HG03103 (cell line): ENCODE results near the gene RBM43.
"Not testable (repeated sequence)": the region's sequence is repeated elsewhere in the genome, so short reads cannot be mapped to it uniquely, and the experiment has no call there.

ENCODE experiments used
- ATAC-seq: cut with Tn5 transposase; IDR thresholded peaks from one replicate; pipeline ENCODE4 v1.9.1; 2021; ENCODE audit warnings: low read depth; ENCODE audit not compliant: unreplicated experiment

The RBM43 gene

DNA sequence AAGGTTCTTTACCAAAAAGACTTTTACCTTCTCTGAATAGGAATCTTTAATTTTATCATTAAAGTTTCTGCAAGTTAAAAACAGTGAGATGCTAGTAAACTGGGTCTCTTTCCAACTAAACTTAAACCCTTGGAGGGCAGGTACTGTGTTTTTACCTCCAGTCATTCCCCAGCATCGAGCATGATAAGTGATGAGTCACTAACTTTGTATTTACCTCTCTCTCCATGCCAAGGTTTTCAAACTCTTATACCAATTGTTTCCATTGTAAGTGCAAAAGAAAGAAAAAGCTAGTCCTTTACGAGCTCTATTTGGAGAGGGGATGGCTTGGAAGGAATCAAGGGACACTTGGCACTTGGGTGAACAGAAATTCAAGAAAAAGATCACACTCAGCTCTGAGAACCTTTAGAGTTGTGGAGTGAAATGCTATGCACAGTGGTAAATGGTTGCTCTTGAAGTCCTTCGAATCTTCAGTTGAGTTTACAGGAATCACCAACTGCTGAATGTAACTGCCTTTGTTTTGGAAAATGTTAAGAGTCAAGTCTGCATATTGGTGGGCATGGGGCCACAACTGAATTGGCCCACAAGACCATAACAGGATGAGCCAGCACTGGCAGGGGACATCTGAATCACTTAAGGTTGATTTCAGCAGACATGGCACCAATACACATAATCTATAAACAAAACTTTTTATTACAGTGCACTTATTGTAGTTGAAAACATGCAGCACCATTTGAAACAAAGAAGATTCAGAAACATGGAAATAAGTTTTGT, 8.3 kb upstream of the RBM43 start:
- ATAC-seq, result no peak

GRCh38 chr2:151268085-151268484, 6.4 kb upstream of the RBM43 start:
- no peak for ATAC-seq

DNA sequence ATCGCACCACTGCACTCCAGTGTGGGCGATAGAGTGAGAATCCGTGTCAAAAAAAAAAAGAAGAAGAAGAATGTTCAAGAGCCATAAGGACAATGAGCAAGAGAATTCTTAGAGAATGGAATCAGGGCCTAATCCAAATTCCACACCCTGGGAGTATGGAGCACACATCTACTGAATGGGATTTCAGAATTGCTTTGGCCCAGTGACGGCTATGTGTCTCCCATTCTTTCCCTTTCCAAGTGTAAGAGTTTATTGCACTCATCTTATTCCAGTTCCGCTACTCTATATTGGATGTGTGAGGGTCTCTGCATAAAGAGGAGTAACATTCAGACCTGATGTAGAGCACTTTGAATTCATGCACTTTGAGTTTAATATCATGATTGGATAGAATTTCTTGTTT, 5.9 kb upstream of the RBM43 start:
- no peak for ATAC-seq

DNA sequence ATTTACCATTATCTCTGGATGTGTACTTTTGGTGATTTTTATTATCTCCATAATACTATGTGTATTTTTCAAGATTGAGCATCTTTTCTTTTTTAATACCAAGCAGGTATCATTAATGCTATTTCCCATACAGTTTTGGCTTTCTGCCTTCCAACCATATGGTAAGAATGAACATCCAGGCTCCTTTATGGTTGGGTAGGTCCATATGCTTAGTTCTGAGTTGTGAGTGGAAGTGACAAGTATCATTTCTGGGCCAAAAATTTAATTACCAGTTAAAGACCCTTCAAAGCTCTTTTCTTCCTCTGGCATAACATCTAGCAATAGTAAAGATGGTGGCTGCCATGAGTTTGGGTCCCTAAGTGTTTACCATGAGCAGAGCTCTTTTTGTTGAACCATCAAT, 4.3 kb upstream of the RBM43 start:
- ATAC-seq, result no peak

DNA sequence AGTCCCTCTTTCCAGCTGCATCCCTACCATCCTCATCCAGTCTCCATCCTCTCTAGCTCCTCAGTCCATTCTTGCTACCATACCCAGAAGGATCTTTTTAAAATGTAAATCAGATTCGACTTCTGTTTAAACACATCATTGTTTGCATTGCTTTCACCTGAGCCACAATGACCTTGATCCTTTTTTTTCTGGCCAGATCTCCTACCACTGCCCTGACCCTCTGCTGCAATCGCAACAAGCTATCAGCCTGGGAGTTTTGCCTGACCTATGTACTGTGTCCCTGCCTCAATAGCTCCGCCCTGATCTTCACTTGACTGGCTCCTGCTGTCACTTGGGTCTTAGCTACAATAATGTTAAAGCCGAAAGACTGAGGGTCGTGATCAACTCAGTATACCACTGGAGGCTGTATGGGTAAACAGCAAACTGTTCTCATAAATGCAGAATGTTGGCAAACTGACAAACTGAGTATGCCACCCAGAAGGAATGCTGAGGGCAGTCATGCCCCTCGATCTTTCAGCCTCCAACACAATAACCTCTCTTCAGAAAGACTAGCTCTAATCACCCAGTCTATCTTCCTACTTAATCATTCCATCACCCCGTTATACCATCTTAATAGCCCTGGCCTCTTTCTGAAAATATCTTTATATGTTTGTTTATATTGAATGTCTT, 2.6 kb upstream of the RBM43 start:
- no peak for ATAC-seq

- ATAC-seq, result no peak
These were observed 966 bp upstream of the RBM43 start for GRCh38 chr2:151262629-151263028.

DNA sequence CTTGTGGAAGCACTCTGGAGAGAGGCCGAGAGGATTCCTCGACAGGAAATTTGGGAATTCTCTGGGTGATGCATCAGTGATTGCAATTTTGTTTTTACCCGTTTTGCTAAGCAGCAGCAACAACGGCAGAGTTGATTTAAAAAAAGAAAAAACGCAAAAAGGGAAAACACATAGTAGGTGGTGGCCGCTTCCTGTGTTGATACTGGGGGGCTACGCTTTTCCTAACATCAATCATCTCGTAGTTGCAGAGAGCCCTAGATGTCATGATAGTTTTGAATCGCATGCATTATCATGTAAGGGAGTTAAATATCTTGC, 271 bp upstream of the RBM43 start:
- no peak for ATAC-seq

- peak; percentile 1 for ATAC-seq
These were observed 961 bp downstream of the RBM43 start for GRCh38 chr2:151260573-151261230.

DNA sequence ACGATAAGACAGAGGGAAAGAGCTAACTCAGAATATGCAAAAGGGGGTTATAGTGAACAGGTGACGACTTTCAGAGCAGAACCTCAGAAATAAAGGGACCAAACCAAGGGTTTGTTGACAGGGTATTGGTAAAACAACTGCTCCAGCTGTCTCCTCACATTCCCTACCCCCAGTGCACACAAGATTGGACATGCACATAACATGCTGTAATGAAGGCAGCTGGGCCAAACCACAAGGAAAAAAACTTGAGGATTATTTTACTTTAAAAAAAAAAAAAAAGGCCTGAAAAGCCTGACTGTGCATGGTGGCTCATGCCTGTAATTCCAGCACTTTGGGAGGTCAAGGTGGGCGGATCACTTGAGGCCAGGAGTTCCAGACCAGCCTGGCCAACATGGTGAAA, 3.5 kb downstream of the RBM43 start:
- no peak for ATAC-seq

GRCh38 chr2:151252646-151253045, 9.0 kb downstream of the RBM43 start:
- ATAC-seq, result no peak

DNA sequence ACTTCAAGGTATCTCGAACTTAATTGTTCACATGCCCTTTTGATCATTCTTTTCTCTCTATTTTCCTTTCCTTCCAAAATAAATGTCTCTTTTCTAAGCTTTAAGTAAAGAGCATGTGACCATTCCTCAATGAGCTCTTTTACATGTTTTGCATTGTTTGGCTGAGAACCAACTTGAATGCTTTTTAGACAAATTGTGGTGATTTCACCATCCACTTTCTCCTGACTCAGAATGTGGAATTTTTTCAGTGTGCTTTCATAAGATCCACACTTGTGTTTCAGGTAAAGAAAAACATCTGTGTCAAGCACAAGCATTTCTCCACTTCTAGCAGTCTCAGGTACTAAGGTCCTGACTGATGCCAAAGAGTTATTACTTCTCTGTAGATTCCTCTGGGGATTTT, 10.7 kb downstream of the RBM43 start:
- ATAC-seq, result no peak

DNA sequence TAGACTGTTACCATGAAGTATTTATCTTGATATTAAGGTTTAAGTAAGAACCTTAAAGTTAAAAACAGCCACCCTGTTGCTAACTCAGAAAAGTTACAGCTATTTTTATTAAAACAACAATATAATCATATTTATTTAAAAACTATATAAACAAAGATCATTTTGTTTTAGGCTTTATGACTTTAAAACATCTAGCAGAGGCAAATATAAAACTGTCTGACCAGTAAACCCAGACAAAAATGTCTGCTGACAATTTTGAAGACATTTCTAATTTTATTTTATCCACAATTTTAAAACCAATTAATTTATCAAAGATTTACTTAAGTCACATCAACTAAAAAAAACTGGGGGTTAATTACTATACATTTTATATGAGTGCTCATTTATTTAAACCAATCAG, 14.2 kb downstream of the RBM43 start:
- no peak for ATAC-seq

DNA sequence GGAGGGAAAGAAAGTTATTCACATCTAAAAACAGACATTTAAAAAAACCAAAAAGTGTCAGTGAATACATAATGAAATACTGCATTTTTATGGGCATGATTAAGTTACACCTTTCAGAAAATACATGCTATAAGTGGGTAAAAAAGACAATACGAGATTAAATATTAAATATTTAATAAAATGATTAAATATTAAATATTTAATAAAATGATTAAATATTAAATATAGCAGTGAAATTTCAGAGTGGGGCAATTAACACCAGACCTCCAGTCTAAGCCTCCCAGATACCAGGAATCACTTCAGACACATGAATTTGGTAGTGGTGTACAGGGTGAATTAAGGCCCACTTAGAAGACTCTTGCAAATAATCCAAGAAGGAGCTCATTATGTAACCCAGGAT, 15.5 kb downstream of the RBM43 start:
- ATAC-seq, result no peak

GRCh38 chr2:151243468-151243867, 18.2 kb downstream of the RBM43 start:
- ATAC-seq, result no peak

GRCh38 chr2:151241224-151241623, 20.4 kb downstream of the RBM43 start:
- ATAC-seq, result no peak

DNA sequence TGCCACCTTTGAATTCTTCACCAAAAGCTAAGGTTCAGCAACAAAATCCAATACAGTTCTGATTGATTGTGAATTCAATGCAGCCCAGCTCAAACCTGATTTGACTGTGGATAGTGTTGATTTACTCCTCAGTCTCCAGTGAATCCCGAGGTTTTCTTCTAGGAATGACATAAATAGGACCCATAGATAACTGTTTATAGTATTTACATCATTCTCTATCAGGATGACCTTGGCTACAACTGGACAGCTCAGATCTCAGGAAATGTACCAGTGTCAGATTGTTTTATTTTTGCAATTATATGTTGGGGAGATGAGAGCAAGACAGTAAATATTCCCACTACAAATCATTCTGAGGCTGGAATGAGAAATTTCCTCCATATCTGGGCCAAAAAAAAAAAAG, 21.2 kb downstream of the RBM43 start:
- ATAC-seq, result no peak

GRCh38 chr2:151239624-151240023, 22.0 kb downstream of the RBM43 start:
- ATAC-seq, result no peak

- ATAC-seq, result peak; percentile 83
These were observed 22.9 kb downstream of the RBM43 start for GRCh38 chr2:151238527-151239487.

DNA sequence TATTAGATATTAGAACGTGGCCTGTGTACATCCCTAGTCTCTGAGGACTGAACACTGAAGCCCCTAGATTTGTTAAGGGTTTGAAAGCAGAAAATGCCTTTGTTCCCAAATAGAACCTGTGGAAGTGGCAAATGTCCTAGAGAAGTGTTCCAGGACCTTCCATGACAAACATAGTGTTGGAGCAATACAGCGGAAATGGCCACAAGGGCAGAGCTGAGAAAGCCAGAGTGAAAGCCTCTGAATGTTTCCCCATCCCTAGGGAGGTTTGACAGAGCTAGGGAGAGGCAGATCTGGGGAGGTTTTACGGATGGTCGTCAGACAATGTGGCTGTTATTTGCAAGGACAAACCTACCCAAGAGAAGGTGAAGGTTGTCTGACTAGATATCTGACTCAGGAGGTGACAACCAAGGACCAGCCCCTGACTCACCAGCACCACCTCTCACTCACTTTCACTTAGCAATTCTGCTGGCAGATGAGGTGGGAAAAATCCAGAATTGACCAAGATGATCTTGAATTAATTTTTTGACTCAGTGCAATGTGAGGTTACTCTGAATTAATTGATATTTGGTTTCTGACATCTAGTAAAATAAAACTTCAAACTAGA, 24.1 kb downstream of the RBM43 start:
- ATAC-seq, result no peak

DNA sequence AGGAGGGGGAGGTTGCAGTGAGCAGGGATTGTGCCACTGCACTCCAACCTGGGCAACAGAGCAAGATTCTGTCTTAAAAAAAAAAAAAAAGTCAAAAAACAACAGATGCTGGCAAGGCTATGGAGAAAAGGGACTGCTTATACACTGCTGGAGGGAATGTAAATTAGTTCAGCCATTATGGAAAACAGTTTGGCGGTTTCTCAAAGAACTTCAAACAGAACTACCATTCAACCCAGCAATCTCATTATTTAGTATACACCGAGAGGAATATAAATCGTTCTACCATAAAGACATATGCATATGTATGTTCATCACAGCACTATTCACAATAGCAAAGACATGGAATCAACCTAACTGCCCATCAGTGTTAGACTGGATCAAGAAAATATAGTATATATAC, 27.9 kb downstream of the RBM43 start:
- ATAC-seq, result not testable (repeated sequence)
